ENCODE data around the gene VAC14.

- no peak for TF ChIP-seq CTCF (conservative IDR thresholded peaks at IDR 0.05 in 1 of 2, IDR thresholded peaks at IDR 0.05 in 1 of 2; ENCODE audit: extremely low read depth in 1 of 2, insufficient read depth in 1 of 2, low read depth in 1 of 2, low read length in 2 of 2)
- no peak for TF ChIP-seq EZH2 (IDR thresholded peaks at IDR 0.05; ENCODE audit: borderline replicate concordance, low read length)
Measured at GRCh38 chr16:70721202-70721963, 79.6 kb downstream of the VAC14 start.
